ENCODE data around the gene NDUFAF2. TPM values are rescaled to one million over a fixed set of nuclear protein-coding genes. Genes with fewer than 3 reads are reported as not detected.
A peak's percentile ranks its signal among the peaks of the same experiment; 100 is the strongest.

NDUFAF2 gene
- total and polyA plus RNA-seq, 7 donors = 32.1 to 87.2 (median 57.4) TPM

DNA sequence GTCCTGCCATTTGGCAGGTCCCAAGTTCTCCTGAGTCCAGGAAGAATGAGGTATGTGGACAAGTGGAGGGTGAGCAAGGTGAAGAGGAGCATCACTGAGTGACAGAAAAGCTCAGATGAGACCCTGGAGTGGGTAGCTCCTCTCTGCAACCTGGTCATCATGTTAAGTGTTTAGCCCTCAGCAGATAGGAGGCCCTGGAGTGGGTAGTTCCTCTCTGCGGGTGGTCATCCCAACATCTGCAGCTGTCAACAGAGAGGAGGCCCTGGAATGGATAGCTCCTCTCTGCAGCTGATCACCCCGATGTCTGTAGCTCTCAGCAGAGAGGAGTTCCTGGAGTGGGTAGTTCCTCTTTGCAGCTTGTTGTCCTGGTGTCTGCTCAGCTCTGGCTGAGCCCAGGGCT lies 48.4 kb downstream of the NDUFAF2 start:
- H3K27ac ChIP-seq = no peak overlapping the region

DNA sequence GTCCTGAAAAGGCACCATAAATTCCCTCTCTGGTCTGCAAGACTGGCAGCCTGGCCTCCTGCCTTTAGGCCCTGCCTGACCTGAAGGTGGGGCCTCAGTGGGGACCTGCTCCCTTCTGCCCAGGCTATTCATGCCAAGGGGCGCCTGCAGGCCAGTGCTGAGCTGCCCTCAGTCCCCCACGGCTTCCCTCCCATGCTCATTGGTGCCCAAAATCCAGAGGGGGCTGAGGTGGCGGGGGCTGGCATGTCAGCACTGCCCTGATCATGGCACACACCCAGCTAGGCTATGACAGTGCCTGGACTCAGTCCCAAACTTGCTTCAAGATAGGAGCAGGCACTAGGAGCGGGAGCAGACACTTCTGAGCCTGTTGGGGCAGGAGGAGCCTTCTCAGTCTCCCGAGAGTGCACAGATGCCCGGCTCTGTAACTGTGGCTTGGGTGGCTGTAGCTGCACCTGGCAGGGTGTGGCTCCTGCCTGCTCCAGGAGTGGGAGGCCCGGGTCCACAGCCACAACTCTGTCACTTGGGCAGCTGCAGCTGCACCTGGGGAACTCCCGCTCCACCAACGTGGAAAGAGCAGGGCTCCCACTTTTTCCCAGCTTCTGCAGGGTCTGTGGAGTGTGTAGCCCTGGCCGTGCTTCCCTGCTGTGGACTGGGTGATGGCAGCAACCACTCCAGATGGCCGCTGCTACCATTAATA lies 49.0 kb downstream of the NDUFAF2 start:
- H3K4me3 ChIP-seq = no peak overlapping the region
- no peaks in the 10 kb centered on the region for H3K36me3 ChIP-seq (ENCODE audit: insufficient read depth in 1 of 2, low read depth in 1 of 2)
- intact Hi-C loops (cut with DNase I) = no loop called here
- H3K9me3 ChIP-seq = peaks cover 6% of the 10 kb centered on the region
- H3K27me3 ChIP-seq (ENCODE audit: insufficient read depth in 3 of 3, low read length in 2 of 3) = no peaks in the 10 kb centered on the region
- H3K27ac ChIP-seq = no peak overlapping the region
- ATAC-seq (peak in 3 of 4 donors; percentile 40 to 65 (median 58)), DNase-seq (no peak)
- 84 to 89% (median 85%) methylated on average over 11 of the region's 11 CpGs for WGBS, 3 donors
- TF ChIP-seq, protein P1, sequence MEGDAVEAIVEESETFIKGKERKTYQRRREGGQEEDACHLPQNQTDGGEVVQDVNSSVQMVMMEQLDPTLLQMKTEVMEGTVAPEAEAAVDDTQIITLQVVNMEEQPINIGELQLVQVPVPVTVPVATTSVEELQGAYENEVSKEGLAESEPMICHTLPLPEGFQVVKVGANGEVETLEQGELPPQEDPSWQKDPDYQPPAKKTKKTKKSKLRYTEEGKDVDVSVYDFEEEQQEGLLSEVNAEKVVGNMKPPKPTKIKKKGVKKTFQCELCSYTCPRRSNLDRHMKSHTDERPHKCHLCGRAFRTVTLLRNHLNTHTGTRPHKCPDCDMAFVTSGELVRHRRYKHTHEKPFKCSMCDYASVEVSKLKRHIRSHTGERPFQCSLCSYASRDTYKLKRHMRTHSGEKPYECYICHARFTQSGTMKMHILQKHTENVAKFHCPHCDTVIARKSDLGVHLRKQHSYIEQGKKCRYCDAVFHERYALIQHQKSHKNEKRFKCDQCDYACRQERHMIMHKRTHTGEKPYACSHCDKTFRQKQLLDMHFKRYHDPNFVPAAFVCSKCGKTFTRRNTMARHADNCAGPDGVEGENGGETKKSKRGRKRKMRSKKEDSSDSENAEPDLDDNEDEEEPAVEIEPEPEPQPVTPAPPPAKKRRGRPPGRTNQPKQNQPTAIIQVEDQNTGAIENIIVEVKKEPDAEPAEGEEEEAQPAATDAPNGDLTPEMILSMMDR (IDR thresholded peaks at IDR 0.05) = no peak
- H3K4me1 ChIP-seq = peaks cover 8% of the 10 kb centered on the region

More for the DNA sequence above, 48.4 kb downstream of the NDUFAF2 start:
- Histone ChIP-seq H3K36me3 (ENCODE audit: insufficient read depth in 1 of 2, low read depth in 1 of 2) (no peaks in the 10 kb centered on the region), H3K4me1 (peaks cover 8% of the 10 kb centered on the region), H3K27me3 (ENCODE audit: insufficient read depth in 3 of 3, low read length in 2 of 3) (no peaks in the 10 kb centered on the region), H3K9me3 (peaks cover 6% of the 10 kb centered on the region), H3K4me3 (no peak overlapping the region)
- TF ChIP-seq, protein P1 (IDR thresholded peaks at IDR 0.05) = no peak
- DNase-seq (no peak), ATAC-seq (peak in 1 of 4 donors; percentile 3)
- WGBS, 3 donors = 96 to 99% (median 96%) methylated on average over 2 of the region's 2 CpGs
- intact Hi-C loops (cut with DNase I) = no loop called here

DNA sequence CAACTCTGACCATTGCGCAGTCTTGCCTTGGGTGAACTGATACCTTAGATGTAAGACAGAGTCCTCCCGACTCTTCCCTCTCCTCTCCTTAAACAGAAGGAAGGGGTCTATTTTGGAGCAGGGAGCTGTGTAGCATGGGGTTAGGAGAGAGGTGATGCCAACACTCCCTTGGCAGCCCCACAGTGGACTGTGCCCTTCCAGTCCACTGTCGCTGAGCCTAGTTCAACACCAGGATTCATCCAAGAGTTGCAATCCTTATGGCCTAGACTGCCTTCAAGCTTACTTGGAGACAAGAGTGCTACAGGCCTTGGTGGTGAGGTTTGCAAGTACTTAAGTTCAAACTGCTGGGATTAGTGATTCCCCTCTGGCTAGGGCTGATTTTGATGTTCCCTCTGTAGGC lies 51.4 kb downstream of the NDUFAF2 start:
- H3K36me3 ChIP-seq (ENCODE audit: insufficient read depth in 1 of 2, low read depth in 1 of 2) = no peaks in the 10 kb centered on the region
- H3K4me3 ChIP-seq = no peak overlapping the region
- intact Hi-C loops (cut with DNase I) = no loop called here
- no peaks in the 10 kb centered on the region for H3K9me3 ChIP-seq
- TF ChIP-seq, protein P1 (IDR thresholded peaks at IDR 0.05) = no peak
- WGBS, 3 donors = 59 to 74% (median 72%) methylated on average over 3 of the region's 3 CpGs
- no peaks in the 10 kb centered on the region for H3K27me3 ChIP-seq (ENCODE audit: insufficient read depth in 3 of 3, low read length in 2 of 3)
- ATAC-seq = peak in 1 of 4 donors; percentile 28
- no peak for DNase-seq
- peaks cover 21% of the 10 kb centered on the region for H3K4me1 ChIP-seq
- H3K27ac ChIP-seq = no peak overlapping the region

DNA sequence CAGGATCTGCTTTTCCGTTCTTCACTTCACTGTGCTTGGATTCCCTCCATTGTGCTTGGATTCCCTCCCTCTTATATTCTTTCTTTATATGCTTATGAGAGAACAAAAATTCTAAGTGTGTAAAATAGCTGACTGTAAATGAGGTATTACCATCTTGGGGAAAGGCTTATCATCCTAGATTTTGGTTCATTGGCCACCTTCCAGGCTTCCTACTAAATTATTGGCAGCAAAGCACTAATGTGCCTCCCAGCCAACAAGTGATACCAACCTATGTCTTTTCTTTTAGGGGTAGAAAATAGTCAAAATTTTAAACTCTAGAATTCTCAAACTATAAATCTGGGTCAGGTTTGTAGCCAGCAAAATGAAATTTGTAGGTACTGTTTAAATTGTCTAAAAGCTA lies 52.7 kb downstream of the NDUFAF2 start:
- H3K36me3 ChIP-seq (ENCODE audit: insufficient read depth in 1 of 2, low read depth in 1 of 2) = no peaks in the 10 kb centered on the region
- TF ChIP-seq, protein P1 (IDR thresholded peaks at IDR 0.05) = no peak
- no peaks in the 10 kb centered on the region for H3K27me3 ChIP-seq (ENCODE audit: insufficient read depth in 3 of 3, low read length in 2 of 3)
- H3K9me3 ChIP-seq = no peaks in the 10 kb centered on the region
- H3K4me3 ChIP-seq = no peak overlapping the region
- intact Hi-C loops (cut with DNase I) = no loop called here
- ATAC-seq (no peak), DNase-seq (no peak)
- no peak overlapping the region for H3K27ac ChIP-seq
- H3K4me1 ChIP-seq = peaks cover 26% of the 10 kb centered on the region
- 74 to 97% (median 88%) methylated on average over 1 of the region's 1 CpG for WGBS, 3 donors

DNA sequence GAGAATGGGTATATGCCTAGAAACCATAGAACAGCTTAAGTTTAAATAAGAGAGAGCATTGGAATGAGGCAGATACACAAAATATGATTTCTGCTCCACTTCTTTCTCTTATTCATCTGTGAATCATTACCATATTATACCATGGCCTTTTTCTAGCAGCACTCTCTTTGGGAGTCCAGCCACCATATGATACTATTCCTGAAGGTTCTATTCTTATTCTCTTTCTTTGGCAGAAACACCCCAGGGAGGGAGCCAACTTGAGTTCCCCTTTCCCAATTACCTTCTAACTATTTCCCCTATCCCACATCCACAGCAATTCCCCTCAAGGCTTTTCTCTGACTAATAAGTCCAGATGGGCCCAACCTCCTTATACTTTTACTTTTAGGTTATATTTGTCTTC lies 55.9 kb downstream of the NDUFAF2 start:
- peak; percentile 36 to 79 (median 52) for ATAC-seq
- no peak overlapping the region for H3K4me3 ChIP-seq
- TF ChIP-seq, protein P1 (IDR thresholded peaks at IDR 0.05) = no peak
- DNase-seq = no peak
- no peaks in the 10 kb centered on the region for H3K9me3 ChIP-seq
- H3K27me3 ChIP-seq (ENCODE audit: insufficient read depth in 3 of 3, low read length in 2 of 3) = no peaks in the 10 kb centered on the region
- H3K27ac ChIP-seq = no peak overlapping the region
- H3K36me3 ChIP-seq (ENCODE audit: insufficient read depth in 1 of 2, low read depth in 1 of 2) = no peaks in the 10 kb centered on the region
- H3K4me1 ChIP-seq = peaks cover 19% of the 10 kb centered on the region
- intact Hi-C loops (cut with DNase I) = no loop called here

Measured in psoas muscle (tissue), 8 donors.